GM18526 (cell line): ENCODE data around the gene TNRC18.

Experiments used
- POLR2A ChIP-seq: IDR thresholded peaks from 3 replicates; pipeline ENCODE4 v1.6.1; 2011; ENCODE audit not compliant: insufficient read length; ENCODE audit errors: extremely low read depth

Gene TNRC18

DNA sequence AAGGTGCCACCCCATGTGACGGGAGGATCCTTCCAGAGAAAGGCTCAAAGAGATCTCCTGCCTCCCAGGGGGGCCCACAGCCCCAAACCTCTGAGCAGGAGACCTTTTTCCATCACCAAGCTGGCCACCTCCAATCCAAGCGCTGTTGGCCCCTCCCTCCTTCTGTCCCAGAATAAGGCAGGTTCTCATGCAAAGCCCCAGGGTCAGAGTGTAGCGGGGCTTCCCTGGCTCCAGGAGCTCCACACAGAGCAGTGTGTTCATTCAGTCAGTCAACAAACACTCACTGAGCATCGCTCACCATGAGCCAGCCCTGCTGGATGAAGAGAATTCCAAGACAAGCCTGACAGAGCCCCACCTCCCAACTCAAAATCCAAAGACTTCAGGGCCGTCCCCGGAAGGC lies 39.0 kb downstream of the TNRC18 start:
- TF ChIP-seq POLR2A, result no peak

DNA sequence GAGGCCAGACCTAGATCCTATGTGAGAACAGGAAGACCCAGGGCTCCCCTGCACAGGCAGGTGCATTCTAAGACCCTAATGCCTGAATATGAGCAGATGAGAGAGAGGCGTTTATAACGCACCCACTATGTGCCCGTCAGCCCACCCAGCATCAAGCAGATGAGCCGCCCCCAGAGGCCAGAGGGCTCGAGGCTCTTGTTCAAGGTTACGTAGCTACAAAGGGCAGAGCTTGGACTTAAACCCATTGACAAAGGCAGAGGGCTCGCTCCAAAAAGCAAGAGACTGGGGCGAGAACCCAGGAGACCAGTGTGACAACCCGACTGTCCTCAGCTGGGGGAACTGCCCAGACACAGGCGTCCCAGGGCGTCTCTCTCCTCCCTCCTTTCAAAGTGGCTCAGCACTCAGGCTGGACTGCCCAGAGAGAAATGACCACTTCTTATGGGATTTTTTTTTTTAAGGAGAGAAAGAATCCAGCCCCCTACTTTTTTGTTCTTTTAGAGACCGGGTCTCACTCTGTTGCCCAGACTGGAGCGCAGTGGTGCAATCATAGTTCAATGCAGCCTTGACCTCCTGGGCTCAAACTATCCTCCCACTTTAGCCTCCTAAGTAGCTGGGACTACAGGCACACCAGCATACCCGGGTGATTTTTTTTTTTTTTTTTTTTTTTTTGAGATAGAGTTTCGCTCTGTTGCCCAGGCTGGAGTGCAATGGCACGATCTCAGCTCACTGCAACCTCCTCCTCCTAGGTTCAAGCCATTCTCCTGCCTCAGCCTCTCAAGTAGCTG lies 40.1 kb downstream of the TNRC18 start:
- TF ChIP-seq POLR2A, result no peak

DNA sequence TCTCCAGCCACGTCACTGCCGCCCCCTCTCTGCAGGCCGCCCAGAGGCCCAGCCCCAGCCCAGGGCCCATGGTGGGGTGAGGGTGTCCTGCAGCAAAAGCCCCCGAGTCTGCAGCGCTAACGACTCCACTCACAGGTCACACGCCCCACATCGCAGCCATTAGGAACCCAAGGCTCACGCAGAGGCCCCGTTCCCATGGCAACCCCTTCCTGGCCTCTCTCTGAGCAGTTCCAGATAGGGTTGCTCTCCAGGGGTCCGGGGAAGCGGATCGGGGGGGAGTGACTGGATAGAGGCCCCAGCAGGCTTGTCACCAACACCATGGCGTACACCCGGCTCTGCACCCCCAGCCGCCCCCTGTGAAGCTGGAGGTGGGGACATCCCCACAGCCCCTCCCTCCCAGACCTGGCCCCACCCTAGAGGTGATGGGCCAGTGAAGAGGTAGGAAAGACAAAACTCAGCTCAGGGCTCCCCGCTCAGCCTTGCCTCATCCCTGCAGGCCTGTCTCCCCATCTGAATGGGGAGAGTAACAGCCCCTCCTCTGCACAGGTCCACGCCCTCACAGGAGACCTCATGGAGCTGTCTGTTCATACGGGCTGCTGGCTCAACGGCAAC lies 41.2 kb downstream of the TNRC18 start:
- TF ChIP-seq POLR2A, result no peak

DNA sequence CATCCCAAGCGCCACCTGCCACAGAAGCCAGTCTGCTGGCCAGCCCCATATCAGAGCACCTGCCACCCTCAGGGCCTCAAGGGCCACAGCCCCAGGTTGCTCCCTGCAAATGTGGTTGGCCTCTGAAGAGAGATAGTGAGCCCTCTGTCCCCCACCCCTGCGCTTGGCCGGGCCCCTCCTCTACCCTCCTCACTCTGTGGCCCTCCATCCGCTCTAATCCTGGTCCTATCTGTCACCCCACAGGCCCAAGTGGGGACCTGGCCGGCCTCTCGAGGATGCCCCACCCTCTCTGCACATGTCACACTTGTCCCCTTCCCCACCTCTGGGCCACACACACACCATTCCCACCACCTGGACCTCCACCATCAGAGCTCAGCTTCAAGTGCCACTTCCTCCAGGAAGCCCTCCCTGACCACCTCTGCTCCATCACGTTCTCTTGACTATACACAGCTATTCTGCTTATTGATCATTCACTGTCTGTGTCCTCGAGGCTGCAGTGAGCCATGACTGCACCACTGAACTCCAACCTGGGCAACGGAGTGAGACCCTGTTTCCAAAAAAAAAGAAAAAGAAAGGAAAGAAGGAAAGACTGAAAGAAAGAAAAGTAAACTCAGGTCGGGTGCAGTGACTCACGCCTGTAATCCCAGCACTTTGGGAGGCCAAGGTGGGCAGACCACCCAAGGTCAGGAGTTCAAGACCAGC lies 42.4 kb downstream of the TNRC18 start:
- TF ChIP-seq POLR2A, result no peak

DNA sequence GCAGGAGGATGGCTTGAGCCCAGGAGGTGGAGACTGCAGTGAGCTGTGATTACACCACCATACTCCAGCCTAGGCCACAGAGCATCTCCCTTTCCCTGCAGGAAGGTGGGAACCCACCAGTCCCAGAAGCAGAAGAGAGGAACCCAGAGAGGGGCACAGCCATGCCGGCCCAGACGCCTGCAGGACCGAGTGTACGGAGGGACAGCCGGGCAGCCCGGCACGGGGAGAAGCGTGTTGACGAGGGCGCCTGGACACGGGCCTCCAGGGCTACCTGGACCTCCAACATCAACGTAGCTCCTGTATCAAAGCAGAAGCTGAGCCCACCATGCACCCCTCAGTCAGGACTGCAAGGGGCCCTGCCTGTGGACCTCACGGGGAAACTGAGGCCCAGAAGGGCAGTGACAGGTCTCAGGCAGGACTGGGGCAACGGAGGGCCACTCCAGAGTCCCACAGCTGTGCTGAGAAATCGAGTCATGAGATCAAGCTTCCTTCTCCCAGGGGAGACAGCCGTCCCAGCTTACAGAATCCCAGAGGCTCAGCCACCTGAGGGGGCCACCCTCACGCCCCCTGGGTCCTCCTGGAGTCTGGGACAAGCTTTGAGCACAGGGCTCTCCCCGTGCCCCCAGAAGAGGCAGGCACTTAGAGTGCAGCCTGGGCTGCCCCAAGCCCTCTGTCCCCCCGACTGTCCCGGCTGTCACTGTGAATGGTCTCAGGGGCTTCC lies 43.1 kb downstream of the TNRC18 start:
- no peak for TF ChIP-seq POLR2A

DNA sequence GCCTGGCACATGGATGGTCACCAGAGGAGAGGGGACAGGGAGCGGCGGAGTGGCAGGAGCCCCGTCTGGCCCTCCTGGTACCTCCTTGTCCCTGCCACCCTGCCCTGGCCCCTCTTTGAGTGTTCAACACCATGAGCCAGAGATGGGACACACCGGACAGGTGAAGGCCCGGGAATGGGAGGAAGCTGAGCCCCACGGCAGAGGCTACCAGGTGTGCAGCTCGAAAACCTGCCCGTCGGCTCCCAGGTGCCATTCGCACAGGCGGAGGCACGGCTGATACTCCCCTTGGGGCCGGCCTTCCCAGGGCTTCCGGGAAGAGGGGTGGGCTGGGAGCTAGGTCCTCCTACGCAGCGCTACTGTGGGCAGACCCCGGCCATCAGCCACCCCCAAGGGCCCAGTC lies 44.1 kb downstream of the TNRC18 start:
- no peak for TF ChIP-seq POLR2A

DNA sequence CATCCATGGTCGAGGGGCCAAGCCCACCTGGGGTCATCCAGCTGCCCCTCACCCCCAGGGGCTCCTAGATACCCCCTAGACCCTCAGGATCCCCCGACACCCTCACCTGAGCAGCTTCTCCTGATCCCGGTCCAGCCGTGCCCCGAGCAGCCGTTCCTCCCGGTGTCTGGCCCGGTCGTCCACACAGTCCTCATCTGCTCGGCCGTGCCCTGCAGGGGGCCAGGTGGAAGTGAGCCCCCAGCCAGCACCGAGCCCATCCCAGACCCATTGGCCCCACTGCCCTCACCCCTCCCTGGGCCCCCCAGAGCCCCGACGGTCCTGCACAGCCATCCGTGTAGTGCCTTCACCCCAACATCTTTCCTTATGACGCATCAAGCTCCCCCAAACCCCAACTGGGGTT lies 45.8 kb downstream of the TNRC18 start:
- TF ChIP-seq POLR2A, result no peak

DNA sequence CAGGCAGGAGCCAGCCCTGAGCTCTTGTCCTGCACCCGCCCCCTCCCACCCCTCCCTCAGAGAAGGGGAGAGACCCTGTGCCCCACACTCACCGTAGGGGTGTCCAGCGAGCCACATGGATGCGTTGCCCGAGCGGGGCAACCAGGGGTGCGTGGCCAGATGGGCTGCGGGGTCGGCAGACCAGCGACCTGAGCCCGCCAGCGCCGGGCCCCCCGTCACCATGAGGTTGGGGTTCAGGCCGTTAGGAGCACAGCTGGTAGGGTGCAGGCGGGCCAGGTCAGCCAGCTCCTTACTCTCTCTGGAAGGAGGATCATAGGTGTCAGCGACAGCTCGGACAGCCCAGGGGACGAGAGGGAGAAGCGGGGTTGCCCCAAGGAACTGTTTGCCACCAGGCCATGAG lies 46.4 kb downstream of the TNRC18 start:
- no peak for TF ChIP-seq POLR2A

DNA sequence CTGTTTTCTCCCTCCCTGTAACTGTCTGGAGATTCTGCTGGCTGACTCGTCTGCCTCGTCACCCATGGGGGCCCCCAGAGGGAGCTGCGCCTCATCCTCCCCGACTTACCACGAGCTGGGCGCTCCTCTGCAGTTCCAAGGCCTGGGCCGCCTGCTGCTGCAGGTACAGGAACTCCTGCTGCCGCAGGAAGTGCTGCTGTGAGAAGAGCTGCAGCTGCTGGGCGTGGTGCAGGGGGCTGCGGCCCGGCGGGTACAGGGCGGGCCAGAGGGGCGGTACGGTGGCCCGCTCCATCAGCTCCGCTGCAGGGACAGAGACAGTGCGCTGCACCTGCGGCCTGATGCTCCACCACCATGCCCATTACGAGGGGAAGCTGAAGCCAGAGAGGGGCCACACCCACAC lies 47.7 kb downstream of the TNRC18 start:
- no peak for TF ChIP-seq POLR2A

DNA sequence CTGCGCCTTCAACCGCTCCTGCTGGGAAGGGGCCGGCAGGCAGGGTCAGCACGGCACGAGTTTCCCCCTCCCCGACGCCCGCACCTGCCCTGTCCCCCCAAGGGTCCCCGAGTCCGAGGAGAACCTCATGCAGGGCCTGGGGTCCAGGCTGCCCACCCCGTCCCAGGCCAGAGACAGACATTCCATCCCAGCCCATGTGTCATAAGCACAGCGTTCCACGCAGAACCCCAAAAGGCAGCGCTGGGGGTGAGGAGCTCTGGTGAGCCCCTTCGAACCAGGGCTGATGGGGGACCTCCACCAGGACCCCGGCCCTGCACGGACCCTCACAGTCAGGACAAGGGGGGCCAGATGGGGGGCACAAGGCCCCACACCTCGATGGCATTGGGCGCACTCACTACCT lies 49.2 kb downstream of the TNRC18 start:
- TF ChIP-seq POLR2A, result no peak

DNA sequence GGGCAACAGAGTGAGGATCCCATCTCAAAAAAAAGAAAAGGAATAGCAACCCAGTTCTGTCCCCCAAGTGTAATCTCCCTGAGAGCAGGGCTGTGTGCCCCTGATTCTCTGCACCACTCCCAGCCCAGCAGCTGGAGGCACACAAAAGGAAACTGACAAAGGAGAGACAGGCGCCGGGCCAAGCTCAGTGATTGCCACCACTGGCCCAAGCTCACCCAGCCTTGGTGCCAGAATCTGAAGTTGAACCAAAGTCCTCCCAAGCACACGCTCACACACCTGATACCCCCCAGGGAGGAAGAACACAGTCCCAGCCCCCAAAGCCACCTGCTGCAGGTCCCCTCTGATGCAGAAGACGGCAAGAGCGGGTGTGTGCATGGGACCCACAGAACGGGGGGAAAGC lies 50.3 kb downstream of the TNRC18 start:
- TF ChIP-seq POLR2A, result no peak

DNA sequence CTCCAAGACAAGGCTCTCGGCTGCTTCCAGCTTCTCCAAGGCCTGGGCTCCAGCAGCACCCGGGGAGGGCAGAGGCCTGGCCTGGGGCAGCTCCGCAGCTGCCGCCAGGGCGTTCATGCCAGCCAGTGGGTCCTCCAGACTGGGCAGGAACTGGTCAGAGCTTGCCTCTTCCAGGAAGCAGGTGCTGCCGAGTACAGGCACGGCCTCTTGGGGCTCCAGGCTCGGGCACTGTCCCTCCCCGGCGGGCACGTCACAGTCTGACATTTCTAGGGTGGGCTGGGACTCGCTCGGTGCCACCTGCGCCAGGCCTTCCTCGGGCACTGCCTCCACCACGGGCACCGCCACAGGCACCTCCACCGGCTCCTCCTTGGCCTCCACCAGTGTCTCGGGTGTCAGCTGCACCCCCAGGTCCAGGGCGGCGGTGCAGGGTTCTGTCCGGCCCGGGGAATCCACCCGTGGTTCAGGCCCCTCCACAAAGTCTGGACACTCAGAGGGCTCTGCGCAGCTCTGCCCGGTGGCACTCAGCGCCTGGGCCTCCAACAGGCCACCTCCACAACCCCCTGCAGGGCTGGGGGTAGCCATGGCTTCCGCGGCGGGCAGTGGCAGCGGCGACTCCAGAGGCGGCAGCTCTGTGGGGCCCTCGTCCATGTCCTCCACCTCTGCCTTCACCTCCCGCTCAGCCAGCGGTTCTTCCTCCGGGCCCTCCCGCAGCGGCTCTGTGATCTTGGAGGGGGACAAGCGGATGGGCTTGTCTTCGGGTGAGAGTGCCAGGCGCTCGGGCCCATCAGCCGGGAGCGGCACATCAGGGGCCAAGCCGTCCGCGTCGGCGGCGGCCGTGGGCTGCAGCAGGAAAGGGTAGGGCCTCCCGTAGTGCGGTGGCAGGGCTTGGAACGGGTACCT lies 52.9 kb downstream of the TNRC18 start:
- no peak for TF ChIP-seq POLR2A

DNA sequence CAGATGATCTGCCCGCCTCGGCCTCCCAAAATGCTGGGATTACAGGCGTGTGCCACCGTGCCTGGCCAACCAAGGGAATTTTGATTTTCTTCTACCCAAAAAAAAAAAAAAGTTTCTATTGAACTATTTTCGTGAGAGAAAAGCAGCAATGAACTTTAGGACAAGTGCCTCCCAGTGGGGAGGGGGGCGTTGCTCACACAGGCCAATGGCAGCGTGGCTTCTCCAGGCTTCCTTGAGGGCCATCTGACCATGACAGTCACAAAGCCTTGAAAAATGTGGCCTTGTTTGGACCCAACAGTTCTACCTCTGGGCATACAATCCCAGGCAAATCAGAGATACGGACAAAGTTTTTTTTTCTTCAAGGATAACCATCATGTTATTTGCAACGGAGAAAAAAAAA lies 56.0 kb downstream of the TNRC18 start:
- no peak for TF ChIP-seq POLR2A

DNA sequence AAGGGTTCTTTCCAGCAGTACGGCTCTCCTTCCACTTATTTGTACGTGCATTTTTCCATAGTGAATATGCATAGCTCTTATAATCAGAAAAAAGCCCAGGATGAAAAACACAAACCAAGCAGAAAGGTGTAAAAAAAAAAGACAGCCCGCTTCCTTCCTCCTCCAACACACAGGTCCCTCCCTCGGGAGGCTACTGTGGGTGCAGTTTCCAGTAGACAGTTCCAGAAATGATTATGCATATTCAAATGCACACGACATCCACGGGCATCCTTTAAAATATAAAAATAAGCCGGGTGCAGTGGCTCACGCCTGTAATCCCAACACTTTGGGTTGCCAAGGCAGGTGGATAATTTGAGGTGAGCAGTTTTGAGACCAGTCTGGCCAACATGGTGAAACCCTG lies 59.9 kb downstream of the TNRC18 start:
- TF ChIP-seq POLR2A, result no peak

DNA sequence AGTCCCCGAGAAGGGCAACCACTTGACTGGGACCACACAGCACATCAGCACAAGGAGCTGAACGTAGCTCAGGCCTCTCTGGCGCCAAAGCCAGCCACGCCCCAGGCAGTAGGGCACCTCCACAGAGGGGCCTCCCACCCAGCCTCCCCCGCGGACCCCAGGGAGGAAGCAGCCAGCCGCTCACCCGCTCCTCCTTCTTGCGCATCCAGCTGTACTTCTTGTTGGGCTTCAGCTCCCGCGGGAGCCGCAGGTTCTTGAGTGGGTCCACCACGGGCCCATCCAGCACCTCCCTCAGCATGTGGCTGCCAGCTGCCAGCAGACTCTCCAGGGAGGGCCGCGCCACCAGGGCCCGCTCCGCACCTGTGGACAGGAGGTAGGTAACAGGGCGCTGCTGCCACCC lies 61.2 kb downstream of the TNRC18 start:
- no peak for TF ChIP-seq POLR2A
